ENCODE data around the gene DLG4.

Gene DLG4

DNA sequence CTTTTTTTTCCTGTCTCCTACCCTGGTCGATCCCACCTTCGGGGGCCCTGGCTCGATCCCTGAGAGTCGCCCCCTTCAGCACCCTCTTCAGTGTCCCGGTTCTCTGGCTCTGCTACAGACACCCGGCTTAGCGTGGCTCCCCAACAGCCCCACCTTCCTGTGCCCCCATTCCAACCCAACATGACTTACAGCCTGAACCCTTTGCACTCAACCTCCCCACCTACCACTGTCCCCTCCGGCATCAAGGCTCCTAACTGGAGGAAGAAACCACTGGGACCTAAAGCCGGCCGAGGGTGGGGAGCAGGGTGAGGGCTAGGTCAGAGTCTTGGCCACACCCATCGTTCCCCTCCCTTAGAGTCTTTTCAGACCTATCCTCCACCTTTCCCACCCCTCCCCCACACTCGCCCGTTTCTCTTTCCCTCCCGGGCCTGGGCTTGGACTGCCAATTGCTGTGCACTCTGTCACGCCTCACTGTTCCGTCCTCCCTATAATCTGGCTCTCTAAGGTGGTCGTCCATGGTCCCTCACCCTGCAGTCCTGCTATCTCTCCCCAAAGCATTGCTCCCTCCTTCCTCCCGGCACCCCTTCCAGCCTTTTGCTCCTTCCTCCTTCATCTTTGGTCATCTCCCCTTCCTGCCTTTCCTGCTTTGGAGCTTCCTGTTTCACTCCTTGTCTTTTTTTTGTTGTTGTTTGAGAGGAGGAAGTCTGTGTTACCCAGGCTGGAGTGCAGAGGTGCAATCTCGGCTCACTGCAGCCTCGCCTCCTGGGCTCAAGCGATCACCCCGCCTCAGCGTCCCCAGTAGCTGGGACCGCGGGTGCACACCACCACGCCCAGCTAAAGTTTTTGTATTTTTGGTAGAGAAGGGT is 43.5 kb upstream of the DLG4 start (continued):
- TF ChIP-seq, protein P1, sequence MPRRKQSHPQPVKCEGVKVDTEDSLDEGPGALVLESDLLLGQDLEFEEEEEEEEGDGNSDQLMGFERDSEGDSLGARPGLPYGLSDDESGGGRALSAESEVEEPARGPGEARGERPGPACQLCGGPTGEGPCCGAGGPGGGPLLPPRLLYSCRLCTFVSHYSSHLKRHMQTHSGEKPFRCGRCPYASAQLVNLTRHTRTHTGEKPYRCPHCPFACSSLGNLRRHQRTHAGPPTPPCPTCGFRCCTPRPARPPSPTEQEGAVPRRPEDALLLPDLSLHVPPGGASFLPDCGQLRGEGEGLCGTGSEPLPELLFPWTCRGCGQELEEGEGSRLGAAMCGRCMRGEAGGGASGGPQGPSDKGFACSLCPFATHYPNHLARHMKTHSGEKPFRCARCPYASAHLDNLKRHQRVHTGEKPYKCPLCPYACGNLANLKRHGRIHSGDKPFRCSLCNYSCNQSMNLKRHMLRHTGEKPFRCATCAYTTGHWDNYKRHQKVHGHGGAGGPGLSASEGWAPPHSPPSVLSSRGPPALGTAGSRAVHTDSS (tag by site-specific recombination; IDR thresholded peaks at IDR 0.05): no peak
- TF ChIP-seq GLI4 (tag by site-specific recombination; IDR thresholded peaks at IDR 0.05) (no peak), ZNF629 (tag by site-specific recombination; IDR thresholded peaks at IDR 0.05) (peak; percentile 65), TCF7L2 (IDR thresholded peaks at IDR 0.05; ENCODE audit: borderline replicate concordance, low read depth, low read length) (no peak), OSR2 (tag by site-specific recombination; IDR thresholded peaks at IDR 0.05) (no peak), ZFHX2 (tag by site-specific recombination; conservative IDR thresholded peaks at IDR 0.05) (no peak), PRDM1 (tag by site-specific recombination; IDR thresholded peaks at IDR 0.05) (peak; percentile 66), ZNF830 (tag by site-specific recombination; IDR thresholded peaks at IDR 0.05; ENCODE audit: low read depth) (no peak), ZNF776 (tag by site-specific recombination; IDR thresholded peaks at IDR 0.05; ENCODE audit: borderline replicate concordance) (no peak), ZNF366 (tag by site-specific recombination; conservative IDR thresholded peaks at IDR 0.05) (peak; percentile 96), ZNF324 (tag by site-specific recombination; IDR thresholded peaks at IDR 0.05) (0 out of 2 replicates have a peak, but pooled peaks have one; percentile 51), ZNF473 (tag by site-specific recombination; IDR thresholded peaks at IDR 0.05) (no peak), ZNF266 (tag by site-specific recombination; IDR thresholded peaks at IDR 0.05; ENCODE audit: low read depth) (no peak), ZNF112 (tag by site-specific recombination; IDR thresholded peaks at IDR 0.05) (no peak), SP2 (tag by site-specific recombination; IDR thresholded peaks at IDR 0.05) (peak; percentile 45), ZEB2 (tag by site-specific recombination; IDR thresholded peaks at IDR 0.05) (no peak), ZNF274 (IDR thresholded peaks at IDR 0.05; ENCODE audit: low read length) (no peak), ZNF274 (tag by site-specific recombination; IDR thresholded peaks at IDR 0.05; ENCODE audit: borderline replicate concordance) (no peak), ZNF426 (tag by site-specific recombination; IDR thresholded peaks at IDR 0.05) (no peak), ZSCAN23 (tag by site-specific recombination; IDR thresholded peaks at IDR 0.05) (no peak), ZBTB21 (tag by site-specific recombination; IDR thresholded peaks at IDR 0.05) (no peak), ZNF549 (tag by site-specific recombination; IDR thresholded peaks at IDR 0.05) (no peak), KLF7 (tag by site-specific recombination; IDR thresholded peaks at IDR 0.05; ENCODE audit: borderline replicate concordance) (peak; percentile 68; the same call in 1 of the 2 replicates), ZNF530 (tag by site-specific recombination; IDR thresholded peaks at IDR 0.05; ENCODE audit: low read depth) (no peak), ZNF707 (tag by site-specific recombination; IDR thresholded peaks at IDR 0.05) (0 out of 2 replicates have a peak, but pooled peaks have one; percentile 30), ZNF132 (tag by site-specific recombination; IDR thresholded peaks at IDR 0.05; ENCODE audit: borderline replicate concordance) (no peak)
- TF ChIP-seq, protein P2, sequence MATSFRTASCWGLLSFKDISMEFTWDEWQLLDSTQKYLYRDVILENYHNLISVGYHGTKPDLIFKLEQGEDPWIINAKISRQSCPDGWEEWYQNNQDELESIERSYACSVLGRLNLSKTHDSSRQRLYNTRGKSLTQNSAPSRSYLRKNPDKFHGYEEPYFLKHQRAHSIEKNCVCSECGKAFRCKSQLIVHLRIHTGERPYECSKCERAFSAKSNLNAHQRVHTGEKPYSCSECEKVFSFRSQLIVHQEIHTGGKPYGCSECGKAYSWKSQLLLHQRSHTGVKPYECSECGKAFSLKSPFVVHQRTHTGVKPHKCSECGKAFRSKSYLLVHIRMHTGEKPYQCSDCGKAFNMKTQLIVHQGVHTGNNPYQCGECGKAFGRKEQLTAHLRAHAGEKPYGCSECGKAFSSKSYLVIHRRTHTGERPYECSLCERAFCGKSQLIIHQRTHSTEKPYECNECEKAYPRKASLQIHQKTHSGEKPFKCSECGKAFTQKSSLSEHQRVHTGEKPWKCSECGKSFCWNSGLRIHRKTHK (tag by site-specific recombination; IDR thresholded peaks at IDR 0.05): no peak
- TF ChIP-seq, protein P3, sequence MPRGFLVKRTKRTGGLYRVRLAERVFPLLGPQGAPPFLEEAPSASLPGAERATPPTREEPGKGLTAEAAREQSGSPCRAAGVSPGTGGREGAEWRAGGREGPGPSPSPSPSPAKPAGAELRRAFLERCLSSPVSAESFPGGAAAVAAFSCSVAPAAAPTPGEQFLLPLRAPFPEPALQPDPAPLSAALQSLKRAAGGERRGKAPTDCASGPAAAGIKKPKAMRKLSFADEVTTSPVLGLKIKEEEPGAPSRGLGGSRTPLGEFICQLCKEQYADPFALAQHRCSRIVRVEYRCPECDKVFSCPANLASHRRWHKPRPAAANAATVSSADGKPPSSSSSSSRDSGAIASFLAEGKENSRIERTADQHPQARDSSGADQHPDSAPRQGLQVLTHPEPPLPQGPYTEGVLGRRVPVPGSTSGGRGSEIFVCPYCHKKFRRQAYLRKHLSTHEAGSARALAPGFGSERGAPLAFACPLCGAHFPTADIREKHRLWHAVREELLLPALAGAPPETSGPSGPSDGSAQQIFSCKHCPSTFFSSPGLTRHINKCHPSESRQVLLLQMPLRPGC (tag by site-specific recombination; IDR thresholded peaks at IDR 0.05): no peak; the same call in 1 of the 2 replicates
- TF ChIP-seq, protein P4, sequence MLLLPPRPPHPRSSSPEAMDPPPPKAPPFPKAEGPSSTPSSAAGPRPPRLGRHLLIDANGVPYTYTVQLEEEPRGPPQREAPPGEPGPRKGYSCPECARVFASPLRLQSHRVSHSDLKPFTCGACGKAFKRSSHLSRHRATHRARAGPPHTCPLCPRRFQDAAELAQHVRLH (tag by site-specific recombination; IDR thresholded peaks at IDR 0.05): no peak; the same call in 1 of the 2 replicates
- TF ChIP-seq, protein P5, sequence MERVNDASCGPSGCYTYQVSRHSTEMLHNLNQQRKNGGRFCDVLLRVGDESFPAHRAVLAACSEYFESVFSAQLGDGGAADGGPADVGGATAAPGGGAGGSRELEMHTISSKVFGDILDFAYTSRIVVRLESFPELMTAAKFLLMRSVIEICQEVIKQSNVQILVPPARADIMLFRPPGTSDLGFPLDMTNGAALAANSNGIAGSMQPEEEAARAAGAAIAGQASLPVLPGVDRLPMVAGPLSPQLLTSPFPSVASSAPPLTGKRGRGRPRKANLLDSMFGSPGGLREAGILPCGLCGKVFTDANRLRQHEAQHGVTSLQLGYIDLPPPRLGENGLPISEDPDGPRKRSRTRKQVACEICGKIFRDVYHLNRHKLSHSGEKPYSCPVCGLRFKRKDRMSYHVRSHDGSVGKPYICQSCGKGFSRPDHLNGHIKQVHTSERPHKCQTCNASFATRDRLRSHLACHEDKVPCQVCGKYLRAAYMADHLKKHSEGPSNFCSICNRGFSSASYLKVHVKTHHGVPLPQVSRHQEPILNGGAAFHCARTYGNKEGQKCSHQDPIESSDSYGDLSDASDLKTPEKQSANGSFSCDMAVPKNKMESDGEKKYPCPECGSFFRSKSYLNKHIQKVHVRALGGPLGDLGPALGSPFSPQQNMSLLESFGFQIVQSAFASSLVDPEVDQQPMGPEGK (tag by site-specific recombination; IDR thresholded peaks at IDR 0.05): peak; percentile 19; the same call in 1 of the 2 replicates
- TF ChIP-seq, protein P6, sequence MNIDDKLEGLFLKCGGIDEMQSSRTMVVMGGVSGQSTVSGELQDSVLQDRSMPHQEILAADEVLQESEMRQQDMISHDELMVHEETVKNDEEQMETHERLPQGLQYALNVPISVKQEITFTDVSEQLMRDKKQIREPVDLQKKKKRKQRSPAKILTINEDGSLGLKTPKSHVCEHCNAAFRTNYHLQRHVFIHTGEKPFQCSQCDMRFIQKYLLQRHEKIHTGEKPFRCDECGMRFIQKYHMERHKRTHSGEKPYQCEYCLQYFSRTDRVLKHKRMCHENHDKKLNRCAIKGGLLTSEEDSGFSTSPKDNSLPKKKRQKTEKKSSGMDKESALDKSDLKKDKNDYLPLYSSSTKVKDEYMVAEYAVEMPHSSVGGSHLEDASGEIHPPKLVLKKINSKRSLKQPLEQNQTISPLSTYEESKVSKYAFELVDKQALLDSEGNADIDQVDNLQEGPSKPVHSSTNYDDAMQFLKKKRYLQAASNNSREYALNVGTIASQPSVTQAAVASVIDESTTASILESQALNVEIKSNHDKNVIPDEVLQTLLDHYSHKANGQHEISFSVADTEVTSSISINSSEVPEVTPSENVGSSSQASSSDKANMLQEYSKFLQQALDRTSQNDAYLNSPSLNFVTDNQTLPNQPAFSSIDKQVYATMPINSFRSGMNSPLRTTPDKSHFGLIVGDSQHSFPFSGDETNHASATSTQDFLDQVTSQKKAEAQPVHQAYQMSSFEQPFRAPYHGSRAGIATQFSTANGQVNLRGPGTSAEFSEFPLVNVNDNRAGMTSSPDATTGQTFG (tag by site-specific recombination; IDR thresholded peaks at IDR 0.05; ENCODE audit: borderline replicate concordance): no peak

All from HEK293 (cell line).